ENCODE measurements around the gene TXNRD1.

Gene TXNRD1

DNA sequence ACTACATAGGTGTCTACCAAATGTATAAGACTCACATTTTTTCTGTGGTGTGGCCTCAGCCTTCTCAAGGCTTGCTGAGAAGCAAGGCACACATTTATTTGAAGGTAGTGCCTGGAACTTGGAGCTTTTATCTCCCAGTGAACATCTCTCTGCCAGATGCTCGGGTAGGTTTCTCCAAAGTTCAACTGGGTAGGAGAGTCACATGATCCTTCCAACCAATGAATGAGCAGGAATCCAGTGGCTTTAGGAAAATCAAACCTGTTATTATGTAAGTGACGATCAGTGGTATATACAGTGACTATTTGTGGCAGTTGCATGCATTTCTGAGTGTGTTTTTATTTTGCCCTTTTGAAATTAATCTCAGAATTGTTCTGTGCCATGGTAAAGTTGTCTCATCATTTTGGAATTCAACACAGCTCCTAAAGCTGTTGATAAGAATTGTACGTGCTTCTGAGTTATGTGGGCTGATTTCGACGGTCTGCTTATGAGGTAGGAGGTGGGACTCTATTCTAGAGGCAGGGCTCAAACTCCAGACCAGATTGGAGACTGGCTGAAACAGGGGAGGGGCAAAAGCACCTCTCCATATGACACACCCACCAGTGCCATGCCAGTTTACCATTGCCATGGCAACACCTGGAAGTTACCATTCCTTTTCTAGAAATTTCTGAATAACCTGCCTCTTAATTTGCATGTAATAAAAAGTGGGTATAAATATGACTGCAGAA is 145.6 kb downstream of the TXNRD1 start:
- Histone ChIP-seq H3K9ac (no peak overlapping the region), H3K4me1 (no peaks in the 10 kb centered on the region), H2AFZ (no peak overlapping the region), H3K4me3 (ENCODE audit: low read depth, low read length) (no peak overlapping the region), H3K27ac (no peak overlapping the region), H3K27me3 (ENCODE audit: control insufficient read depth, insufficient read depth, low read length) (no peaks in the 10 kb centered on the region), H3K36me3 (ENCODE audit: control insufficient read depth, insufficient read depth, low read length) (no peaks in the 10 kb centered on the region), H3K4me2 (ENCODE audit: low read length) (no peak overlapping the region), H3K79me2 (no peaks in the 10 kb centered on the region), H3K9me3 (ENCODE audit: control insufficient read depth, low read length) (no peaks in the 10 kb centered on the region)
- TF ChIP-seq, protein P1, sequence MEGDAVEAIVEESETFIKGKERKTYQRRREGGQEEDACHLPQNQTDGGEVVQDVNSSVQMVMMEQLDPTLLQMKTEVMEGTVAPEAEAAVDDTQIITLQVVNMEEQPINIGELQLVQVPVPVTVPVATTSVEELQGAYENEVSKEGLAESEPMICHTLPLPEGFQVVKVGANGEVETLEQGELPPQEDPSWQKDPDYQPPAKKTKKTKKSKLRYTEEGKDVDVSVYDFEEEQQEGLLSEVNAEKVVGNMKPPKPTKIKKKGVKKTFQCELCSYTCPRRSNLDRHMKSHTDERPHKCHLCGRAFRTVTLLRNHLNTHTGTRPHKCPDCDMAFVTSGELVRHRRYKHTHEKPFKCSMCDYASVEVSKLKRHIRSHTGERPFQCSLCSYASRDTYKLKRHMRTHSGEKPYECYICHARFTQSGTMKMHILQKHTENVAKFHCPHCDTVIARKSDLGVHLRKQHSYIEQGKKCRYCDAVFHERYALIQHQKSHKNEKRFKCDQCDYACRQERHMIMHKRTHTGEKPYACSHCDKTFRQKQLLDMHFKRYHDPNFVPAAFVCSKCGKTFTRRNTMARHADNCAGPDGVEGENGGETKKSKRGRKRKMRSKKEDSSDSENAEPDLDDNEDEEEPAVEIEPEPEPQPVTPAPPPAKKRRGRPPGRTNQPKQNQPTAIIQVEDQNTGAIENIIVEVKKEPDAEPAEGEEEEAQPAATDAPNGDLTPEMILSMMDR (IDR thresholded peaks at IDR 0.05), result no peak

DNA sequence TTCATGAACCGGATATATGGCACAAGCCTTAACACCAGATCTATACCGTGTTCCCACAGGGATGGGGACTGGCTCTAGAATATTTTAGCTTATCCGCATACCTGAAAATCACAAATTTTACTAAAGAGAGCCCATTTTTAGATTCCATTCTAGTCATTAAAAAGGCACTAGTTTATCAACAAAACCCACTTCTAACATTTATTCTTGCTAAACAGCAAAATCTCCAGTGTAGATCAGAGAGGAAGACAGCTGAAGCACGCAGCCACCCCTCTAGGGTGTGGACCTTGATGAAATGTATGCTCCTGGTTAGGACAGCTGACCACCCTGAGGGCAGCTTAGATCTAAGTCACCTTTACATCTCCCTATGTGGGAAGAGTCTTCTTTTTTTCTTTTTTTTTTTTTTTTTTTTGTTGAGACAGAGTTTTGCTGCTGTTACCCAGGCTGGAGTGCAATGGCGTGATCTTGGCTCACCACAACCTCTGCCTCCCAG is 150.4 kb downstream of the TXNRD1 start:
- no peak overlapping the region for H2AFZ ChIP-seq
- no peaks in the 10 kb centered on the region for H3K9me3 ChIP-seq (ENCODE audit: control insufficient read depth, low read length)
- no peak overlapping the region for H3K27ac ChIP-seq
- H3K27me3 ChIP-seq (ENCODE audit: control insufficient read depth, insufficient read depth, low read length), result no peaks in the 10 kb centered on the region
- no peaks in the 10 kb centered on the region for H3K4me1 ChIP-seq
- H3K9ac ChIP-seq, result no peak overlapping the region
- H3K79me2 ChIP-seq, result no peaks in the 10 kb centered on the region
- no peak overlapping the region for H3K4me3 ChIP-seq (ENCODE audit: low read depth, low read length)
- no peak overlapping the region for H3K4me2 ChIP-seq (ENCODE audit: low read length)
- TF ChIP-seq, protein P1 (IDR thresholded peaks at IDR 0.05), result no peak
- no peaks in the 10 kb centered on the region for H3K36me3 ChIP-seq (ENCODE audit: control insufficient read depth, insufficient read depth, low read length)

DNA sequence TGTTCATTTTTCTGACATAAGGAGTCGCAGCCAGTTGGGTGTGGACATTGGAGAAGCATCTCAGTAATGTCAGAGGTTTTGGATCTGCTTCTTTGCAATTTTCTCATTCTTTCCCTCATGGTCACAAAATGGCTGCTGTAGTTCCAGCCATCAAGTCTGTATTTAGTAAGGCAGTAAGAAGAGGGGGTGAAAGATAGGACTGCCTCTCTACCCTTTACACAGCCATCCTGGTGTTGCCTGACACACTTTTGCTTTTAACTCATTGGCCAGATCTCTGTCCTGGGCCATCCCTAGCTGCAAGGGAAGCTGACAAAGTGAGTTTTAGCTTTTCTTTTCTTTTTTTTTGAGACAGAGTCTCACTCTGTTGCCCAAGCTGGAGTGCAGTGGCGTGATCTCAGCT is 154.1 kb downstream of the TXNRD1 start:
- no peaks in the 10 kb centered on the region for H3K9me3 ChIP-seq (ENCODE audit: control insufficient read depth, low read length)
- no peaks in the 10 kb centered on the region for H3K27me3 ChIP-seq (ENCODE audit: control insufficient read depth, insufficient read depth, low read length)
- no peak overlapping the region for H2AFZ ChIP-seq
- H3K4me2 ChIP-seq (ENCODE audit: low read length), result no peak overlapping the region
- H3K27ac ChIP-seq, result no peak overlapping the region
- no peaks in the 10 kb centered on the region for H3K36me3 ChIP-seq (ENCODE audit: control insufficient read depth, insufficient read depth, low read length)
- no peak overlapping the region for H3K9ac ChIP-seq
- no peaks in the 10 kb centered on the region for H3K79me2 ChIP-seq
- H3K4me1 ChIP-seq, result no peaks in the 10 kb centered on the region
- TF ChIP-seq, protein P1 (IDR thresholded peaks at IDR 0.05), result no peak
- H3K4me3 ChIP-seq (ENCODE audit: low read depth, low read length), result no peak overlapping the region

DNA sequence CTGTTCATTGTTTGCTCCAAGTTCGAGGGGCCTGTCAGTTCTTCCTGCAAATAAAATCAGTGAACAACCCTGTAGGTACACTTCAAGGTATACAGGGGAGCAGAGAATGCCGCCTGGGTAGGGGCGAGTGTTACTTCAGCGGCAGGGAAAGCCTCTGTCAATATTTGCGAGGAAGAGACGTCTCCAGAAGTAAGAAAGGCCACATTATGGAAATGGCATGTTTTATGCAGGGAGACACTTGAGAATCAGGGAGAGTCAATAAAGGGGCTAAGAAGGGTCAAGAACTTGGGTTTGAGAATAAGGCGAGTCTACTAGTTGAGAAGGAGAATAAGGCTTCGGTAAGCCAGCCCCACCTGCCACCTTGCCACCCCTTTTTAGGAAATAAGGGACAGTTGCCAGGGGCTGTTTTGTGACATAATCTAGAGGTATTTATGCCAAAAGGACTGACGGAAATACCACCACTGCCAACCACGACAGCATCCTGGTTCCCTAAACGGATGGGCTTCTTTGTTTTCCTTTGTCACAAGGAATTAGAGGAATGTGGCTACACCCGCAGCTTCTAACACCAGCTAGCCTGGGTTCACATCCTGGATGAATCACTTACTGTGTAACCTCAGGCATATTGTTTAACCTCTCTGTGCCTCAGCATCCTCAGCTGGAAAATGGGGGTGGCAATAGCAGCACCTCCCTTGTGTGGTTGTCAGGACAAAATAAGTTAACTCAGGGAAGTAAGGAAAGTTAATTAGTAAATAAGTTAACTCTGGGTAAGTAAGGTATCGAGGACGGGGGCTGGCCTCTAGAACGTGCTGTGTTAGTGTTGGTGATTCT is 155.7 kb downstream of the TXNRD1 start:
- H3K27me3 ChIP-seq (ENCODE audit: control insufficient read depth, insufficient read depth, low read length), result no peaks in the 10 kb centered on the region
- no peak overlapping the region for H3K4me2 ChIP-seq (ENCODE audit: low read length)
- TF ChIP-seq, protein P1 (IDR thresholded peaks at IDR 0.05), result no peak
- H3K27ac ChIP-seq, result no peak overlapping the region
- no peak overlapping the region for H3K4me3 ChIP-seq (ENCODE audit: low read depth, low read length)
- H2AFZ ChIP-seq, result no peak overlapping the region
- H3K4me1 ChIP-seq, result no peaks in the 10 kb centered on the region
- H3K36me3 ChIP-seq (ENCODE audit: control insufficient read depth, insufficient read depth, low read length), result no peaks in the 10 kb centered on the region
- no peak overlapping the region for H3K9ac ChIP-seq
- no peaks in the 10 kb centered on the region for H3K79me2 ChIP-seq
- H3K9me3 ChIP-seq (ENCODE audit: control insufficient read depth, low read length), result no peaks in the 10 kb centered on the region

Measured in parathyroid adenoma (tissue), 2 donors.